Measurements from ENCODE around the gene NCOA5.

DNA sequence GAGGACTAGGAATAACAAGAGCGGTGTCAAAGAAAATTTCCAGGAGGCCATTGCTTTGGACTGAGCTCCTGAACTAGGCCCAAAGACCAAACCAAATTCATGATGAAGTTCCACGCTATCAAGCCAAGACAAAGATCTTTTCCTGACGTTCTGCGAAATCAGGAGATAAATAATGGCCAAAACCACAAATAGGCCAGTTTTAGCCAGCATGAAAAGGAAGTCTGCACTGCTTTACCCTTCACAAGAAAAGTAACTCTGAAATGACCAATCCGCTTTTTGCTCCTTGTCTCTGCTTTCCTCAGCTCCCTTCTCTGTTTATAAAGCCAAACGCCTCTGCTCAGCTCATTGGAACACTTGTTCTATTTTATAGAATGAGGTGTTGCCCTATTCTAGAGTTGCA is 6.7 kb downstream of the NCOA5 start:
- no peak for TF ChIP-seq EZH2 (IDR thresholded peaks at IDR 0.05)
- no peak for TF ChIP-seq CTCF (IDR thresholded peaks at IDR 0.05)
- no peak for TF ChIP-seq EZH2phosphoT487 (IDR thresholded peaks at IDR 0.05)
